HG02885 (cell line): ENCODE results near the gene LMAN2.
"Not testable (repeated sequence)": the region's sequence is repeated elsewhere in the genome, so short reads cannot be mapped to it uniquely, and the experiment has no call there.

ENCODE experiments used
- ATAC-seq: cut with Tn5 transposase; IDR thresholded peaks from one replicate; pipeline ENCODE4 v1.9.1; 2021; ENCODE audit warnings: mild to moderate bottlenecking; ENCODE audit not compliant: unreplicated experiment, poor library complexity

The LMAN2 gene

GRCh38 chr5:177366528-177367322 lies 15.3 kb upstream of the LMAN2 start:
- no peak for ATAC-seq

GRCh38 chr5:177365845-177366527 lies 14.5 kb upstream of the LMAN2 start:
- ATAC-seq: no peak

- peak; percentile 40 for ATAC-seq
Observed at GRCh38 chr5:177364159-177364962, 12.9 kb upstream of the LMAN2 start.

GRCh38 chr5:177363565-177363964 lies 12.1 kb upstream of the LMAN2 start:
- ATAC-seq: no peak

- peak; percentile 44 for ATAC-seq
Observed at GRCh38 chr5:177362610-177363507, 11.4 kb upstream of the LMAN2 start.

GRCh38 chr5:177362292-177362609 lies 10.8 kb upstream of the LMAN2 start:
- ATAC-seq: no peak

- no peak for ATAC-seq
Observed at GRCh38 chr5:177361418-177362291, 10.2 kb upstream of the LMAN2 start.

- not testable (repeated sequence) for ATAC-seq
Observed at GRCh38 chr5:177360740-177361139, 9.3 kb upstream of the LMAN2 start.

- ATAC-seq: no peak
Observed at GRCh38 chr5:177359860-177360259, 8.4 kb upstream of the LMAN2 start.

- ATAC-seq: no peak
Observed at GRCh38 chr5:177359451-177359851, 8.0 kb upstream of the LMAN2 start.

GRCh38 chr5:177358370-177358819 lies 6.9 kb upstream of the LMAN2 start:
- no peak for ATAC-seq

- peak; percentile 93 for ATAC-seq
Observed at GRCh38 chr5:177357459-177358351, 6.2 kb upstream of the LMAN2 start, which contains the start of gene RGS14. RGS14 (plus strand) TSS chr5:177357924; CDS start chr5:177358025, 101 bp downstream.

- no peak for ATAC-seq
Observed at GRCh38 chr5:177357146-177357458, 5.6 kb upstream of the LMAN2 start.

- no peak for ATAC-seq
Observed at GRCh38 chr5:177356746-177357145, 5.3 kb upstream of the LMAN2 start.

- ATAC-seq: no peak
Observed at GRCh38 chr5:177355868-177356168, 4.3 kb upstream of the LMAN2 start.

- ATAC-seq: no peak
Observed at GRCh38 chr5:177355162-177355867, 3.8 kb upstream of the LMAN2 start.

GRCh38 chr5:177354711-177355110 lies 3.2 kb upstream of the LMAN2 start:
- ATAC-seq: no peak

GRCh38 chr5:177354256-177354655 lies 2.8 kb upstream of the LMAN2 start:
- ATAC-seq: no peak
